Measurements from ENCODE around the gene TICAM1.
"Not testable (repeated sequence)": the region's sequence is repeated elsewhere in the genome, so short reads cannot be mapped to it uniquely, and the experiment has no call there.

The TICAM1 gene

DNA sequence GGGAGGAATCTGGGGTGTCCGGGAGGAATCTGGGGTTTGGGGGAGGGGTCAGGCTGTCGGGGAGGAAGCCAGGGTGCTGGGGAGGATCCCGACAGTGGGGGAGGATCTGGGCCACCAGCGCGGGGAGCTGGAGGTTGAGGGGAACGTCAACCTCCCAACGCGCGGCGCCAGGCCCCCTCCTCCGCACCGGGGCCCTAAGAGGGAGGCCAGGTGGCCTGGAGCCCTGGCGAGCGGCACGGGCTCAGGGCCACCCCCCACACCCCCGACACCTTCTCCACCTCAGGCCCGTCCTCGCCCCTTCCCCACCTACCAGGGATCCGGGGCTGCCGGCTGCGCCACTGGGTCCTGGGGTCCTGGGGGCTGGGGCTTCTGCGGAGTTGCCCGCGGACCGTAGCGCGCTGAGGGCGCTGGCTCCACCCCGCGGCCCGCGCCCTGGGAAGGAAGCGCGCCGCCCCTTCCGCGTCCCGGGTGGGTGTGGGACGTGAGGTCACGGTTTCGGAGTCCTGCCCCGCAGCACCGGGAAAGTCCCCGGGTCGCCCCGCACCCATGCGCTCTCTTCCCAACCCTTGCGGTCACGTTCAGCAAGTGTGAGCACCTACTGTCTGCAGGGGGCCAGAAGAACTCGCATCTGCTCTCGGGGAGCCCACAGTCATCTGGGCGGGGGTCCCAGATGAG lies at the start of gene TICAM1:
TICAM1 (minus strand) TSS at position 409 of the 675 bp plus-strand sequence. CDS start 13,335 bp downstream, outside the sequence.
- peak in 1 of 2 donors; percentile 28 for DNase-seq

DNA sequence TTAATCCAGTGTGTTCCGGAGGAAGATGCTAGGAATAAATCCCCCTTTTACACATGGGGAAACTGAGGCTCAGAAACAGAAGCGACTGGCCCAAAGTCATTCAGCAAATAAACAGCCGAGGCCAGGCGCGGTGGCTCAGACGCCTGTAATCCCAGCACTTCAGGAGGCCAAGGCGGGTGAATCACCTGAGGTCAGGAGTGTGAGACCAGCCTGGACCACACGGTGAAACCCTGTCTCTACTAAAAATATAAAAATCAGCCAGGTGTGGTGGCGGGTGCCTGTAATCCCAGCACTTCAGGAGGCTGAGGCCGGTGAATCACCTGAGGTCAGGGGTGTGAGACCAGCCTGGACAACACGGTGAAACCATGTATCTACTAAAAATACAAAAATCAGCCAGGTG lies 47.5 kb upstream of the TICAM1 start:
- DNase-seq = no peak

DNA sequence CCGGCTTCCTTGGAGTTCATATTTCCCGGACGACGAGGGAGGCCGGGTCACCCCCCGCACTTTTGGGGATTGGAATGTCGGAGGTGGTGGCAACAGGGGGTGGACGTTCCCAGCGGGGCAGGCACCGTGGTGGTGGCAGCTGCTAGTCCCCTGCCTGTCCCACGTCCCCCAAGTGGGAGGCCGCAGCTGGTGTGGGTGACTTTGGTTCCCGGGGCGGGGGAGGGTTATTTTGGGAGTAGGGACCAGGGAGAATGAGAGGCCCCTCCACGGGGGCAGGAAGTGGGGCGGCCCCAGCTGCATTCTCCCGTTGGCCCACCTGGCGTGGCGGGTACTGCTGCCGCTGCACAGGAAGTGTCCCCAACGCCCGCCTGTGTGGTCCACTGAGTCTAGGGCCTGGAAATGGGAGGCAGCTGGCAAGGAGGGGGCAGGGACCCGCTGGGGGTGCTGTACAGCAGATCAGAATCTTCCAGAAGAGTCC lies 47.0 kb upstream of the TICAM1 start:
- DNase-seq = peak in 1 of 2 donors; percentile 61

DNA sequence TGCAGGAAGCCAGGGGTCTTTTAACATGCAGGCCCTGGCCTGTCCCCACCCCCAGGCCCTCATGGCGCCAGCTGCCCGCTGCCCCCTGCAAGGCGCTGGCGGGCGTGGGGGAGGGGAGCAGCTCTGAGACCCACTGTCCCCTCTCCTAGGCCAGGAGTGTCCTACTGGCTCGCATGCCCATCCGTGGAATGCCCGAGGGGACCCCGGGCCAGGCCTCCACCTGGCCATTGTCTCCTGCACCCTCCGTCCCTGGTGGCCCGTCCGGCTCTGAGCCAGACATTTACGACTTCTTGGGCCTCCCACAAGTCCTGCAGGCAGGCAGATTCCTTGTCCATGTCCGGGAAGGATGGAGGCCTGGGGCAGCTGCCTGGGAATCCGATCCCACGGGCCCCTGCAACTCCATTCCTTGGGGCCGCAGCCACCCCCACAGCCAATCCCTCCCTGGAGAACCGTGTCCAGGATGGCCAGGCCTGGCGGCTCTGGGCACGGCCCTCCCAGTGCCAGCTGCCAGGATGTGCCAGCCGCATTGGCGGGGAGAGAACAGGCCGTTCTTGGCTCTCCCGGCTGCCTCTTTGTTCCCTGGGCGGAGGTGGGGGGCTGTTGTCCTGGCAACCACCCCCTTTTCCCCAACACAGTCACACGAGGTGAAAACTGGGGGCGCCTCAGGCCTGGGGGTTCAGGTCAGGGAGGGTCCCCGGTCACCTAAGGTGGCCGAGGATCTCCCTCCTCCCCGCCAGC lies 46.4 kb upstream of the TICAM1 start:
- DNase-seq = peak; percentile 86 to 91

DNA sequence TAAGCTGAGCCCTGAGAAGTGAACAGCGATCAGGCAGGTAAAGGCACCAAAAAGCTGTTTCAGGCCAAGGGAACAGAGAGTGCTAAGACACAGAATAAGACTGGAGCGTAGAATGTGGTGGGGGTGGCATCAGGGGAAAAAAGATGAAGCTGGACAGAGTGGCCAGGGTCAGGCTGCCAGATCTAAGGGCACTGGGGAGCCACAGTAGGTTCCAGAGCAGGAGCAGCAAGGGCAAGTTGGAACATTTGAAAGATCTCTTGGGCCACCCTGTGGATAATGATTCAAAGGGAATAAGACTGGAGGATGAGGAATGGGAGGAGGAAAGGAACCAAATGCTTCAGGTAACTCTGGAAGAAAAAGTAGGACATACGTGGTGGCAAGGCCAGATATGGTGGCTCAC lies 42.4 kb upstream of the TICAM1 start:
- no peak for DNase-seq

DNA sequence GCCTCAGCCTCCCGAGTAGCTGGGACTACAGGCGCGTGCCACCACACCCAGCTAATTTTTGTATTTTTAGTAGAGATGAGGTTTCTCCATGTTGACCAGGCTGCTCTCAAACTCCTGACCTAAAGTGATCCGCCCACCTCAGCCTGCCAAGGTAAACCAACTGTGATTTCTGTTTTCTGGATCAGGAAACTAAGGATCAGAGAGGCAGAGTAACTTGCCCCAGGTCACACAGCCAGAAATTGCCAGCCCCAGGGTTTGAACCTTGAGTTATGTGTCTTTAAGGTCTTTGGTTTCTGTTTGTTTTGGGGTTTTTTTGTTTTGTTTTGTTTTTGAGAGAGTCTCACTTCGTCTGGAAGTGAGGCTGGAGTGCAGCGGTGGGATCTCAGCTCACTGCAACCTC lies 40.2 kb upstream of the TICAM1 start:
- DNase-seq = no peak

DNA sequence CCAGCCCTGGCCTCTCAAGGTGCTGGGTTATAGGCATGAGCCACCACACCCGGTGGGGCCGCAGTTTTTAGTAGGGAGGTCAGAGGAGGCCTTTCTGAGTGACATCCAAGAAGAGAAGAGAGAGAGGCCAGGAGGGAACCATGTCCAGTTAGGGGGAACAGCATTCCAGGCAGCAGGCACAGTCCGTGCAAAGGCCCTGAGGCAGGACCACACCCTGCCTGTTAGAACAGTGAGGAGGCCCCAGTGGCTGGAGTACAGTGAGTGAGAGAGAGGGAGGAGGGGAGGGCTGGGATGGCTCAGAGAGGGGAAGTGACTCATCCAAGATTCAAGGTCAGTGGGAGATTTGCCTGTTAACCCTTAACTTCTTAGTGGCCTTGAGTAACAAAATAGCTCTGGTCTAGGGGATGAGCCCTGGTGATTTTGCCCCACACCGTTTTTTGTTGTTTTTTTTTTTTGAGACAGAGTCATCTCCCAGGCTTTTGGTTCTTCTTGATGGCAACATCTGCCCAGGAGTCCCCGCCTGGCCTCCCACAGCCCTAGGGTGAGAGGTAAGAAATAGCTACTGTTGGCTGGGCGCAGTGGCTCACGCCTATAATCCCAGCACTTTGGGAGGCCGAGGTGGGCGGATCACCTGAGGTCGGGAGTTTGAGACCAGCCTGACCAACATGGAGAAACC lies 38.7 kb upstream of the TICAM1 start:
- no peak for DNase-seq

DNA sequence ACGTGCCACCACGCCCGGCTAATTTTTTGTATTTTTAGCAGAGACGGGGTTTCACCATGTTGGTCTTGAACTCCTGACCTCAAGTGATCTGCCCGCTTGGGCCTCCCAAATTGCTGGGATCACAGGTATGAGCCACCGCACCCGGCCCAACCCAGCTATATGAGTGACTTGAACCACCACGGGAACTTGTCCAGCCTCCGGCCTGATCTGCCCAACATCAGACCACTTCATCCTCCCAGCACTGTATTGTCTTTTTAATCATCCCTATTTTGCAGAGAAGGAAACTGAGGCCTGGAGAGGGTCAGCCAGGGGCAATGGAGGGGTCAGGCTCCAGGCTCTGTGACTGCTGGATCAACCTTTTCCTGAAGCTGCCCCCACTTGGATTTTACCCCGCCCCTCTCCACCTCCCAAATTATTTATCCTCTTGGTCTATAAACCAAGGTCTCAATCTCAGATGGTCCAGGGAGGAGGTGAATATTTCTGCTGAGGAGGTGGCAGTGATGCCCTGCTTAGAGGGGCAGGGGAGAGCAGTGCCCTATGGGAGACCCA lies 36.8 kb upstream of the TICAM1 start:
- DNase-seq = no peak

DNA sequence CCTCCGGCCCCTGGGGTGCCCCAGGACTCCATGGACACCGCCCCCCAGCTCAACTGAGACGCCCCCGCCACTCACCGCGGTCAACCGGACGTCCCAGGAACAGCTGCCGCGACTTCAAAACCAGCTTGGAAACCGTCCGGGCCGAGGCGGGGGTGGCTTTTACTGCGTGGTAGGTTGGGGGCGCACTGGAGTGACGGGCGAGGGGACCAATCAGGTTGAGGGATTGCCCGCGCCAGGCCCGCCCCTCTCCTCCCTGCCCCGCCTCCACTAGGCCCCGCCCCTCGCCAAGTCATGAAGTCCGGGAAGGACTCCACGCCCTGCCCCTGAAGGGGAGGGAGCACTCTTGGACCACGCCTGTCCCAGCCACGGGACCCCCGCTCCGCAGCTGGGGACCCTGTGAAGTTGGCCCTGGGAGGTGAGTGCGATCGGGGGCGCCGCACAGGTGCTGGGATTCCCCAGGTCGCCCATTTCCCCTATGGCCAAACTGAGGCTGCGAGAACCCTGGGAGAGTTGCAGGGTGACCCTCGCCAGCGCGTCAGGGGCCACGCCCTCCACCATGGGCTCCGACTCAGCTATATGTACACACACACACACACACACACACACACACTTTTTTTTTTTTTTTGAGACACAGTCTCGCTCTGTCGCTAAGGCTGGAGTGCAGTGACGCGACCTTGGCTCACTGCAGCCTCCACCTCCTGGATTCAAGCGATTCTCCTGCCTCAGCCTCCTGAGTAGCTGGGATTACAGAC lies 36.2 kb upstream of the TICAM1 start, which contains the start of gene PLIN3:
PLIN3 (minus strand) TSS at position 134 of the 752 bp plus-strand sequence. CDS start 6,273 bp downstream, outside the sequence.
- peak; percentile 74 to 90 for DNase-seq

DNA sequence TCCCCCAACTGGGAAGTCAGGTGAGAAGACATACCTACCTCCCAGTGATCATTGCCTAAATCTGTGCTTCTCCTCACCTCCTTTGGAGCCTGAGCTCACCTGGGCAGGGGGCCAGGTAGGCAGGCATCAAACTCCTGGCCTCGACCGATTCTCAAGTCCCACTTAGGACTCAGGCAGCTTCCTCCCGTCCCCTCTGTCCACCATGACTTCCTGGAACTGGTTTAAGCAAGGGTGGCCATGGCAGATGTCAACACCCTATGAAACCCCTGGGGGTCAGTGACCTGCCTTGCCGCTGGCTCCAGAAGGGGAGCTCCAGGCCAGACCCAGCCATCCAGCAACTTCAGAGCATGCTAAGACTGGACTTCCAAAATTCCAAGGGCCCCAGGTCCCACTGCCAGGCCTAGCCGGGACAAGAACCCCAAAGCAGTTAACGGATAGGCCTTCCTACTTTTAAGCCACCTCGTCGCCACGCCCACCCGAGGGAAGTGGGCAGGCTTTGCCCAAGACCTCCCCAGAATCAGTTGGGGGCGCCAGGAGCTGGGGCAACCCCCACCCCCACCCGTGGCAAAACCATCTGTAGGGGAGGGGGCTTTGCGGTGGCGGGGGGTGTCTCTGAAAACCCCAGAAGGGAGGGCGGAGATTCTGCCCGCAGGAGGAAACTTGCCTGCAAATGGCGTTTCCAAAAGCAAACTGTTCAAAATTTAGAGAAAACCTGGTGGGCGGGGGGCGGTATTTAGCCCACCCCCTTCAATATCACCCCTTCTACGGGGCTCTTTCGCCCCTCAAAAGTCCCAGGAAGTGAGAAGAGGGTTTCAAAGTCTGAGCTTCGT lies 35.3 kb upstream of the TICAM1 start:
- no peak for DNase-seq

DNA sequence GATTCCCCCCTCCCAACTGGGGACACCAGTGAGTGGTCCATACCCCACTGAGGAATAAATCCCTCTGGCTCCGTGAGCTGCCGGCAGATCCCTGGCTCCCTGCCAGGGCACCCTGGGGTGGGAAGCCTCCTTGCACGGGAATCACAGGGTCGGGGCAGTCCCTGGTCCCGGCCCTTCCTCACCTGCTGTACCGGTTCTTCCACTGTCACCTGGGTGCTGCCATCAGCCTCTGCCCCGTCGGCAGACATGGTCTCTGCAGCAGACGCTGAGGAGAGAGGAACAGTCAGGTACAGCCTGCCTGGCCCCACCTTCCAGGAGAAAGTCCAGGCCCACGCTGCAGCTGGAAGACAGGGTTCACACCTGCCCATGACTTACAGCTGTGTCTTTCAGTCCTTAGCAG lies 29.6 kb upstream of the TICAM1 start:
- DNase-seq = no peak

DNA sequence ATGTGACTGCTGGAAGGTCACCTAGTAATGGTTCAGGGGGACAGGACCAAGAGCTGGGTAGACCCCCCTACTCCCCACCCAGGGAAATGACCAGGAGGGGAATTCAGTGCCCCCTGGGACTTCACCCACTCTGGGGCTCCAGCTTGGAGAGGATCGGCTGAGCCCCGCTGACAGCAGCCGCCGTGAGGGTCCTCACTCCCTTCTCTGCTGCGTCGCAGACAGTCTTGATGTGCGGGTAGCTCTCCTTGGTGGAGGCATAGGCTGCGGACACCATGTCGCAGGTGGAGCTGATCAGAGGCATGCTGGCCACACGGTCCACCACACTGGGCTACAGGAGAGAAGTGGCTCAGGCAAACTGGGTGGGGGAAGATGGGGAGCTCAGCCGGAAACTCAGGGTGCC lies 28.2 kb upstream of the TICAM1 start:
- no peak for DNase-seq

DNA sequence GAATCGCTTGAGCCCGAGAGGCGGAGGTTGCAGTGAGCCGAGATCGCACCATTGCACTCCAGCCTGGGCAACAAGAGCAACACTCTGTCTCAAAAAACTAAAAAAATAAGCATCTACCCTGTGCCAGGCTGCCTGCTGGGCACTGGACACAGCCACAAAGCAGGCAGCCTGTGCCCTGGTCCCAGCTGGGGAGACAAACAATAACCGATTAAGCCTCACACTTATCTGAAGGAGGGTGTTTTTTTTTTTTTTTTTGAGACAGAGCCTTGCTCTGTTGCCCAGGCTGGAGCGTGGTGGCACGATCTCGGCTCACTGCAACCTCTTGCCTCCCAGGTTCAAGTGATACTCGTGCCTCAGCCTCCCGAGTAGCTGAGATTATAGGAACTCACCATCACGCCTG lies 25.0 kb upstream of the TICAM1 start:
- DNase-seq = peak; percentile 14 to 21

DNA sequence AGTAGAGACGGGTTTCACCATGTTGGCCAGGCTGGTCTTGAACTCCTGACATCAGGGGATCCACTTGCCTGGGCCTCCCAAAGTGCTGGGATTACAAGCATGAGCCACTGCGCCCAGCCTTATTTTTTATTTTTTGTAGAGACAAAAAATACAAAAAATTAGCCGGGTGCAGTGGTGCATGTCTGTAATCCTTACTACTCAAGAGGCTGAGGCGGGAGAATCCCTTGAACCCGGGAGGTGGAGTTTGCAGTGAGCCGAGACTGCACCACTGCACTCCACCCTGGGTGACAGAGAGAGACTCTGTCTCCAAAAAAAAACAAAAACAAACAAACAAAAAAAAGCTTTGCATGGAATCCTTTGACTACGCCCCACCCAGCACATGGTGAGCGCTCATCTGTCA lies 22.0 kb upstream of the TICAM1 start:
- not testable (repeated sequence) for DNase-seq

DNA sequence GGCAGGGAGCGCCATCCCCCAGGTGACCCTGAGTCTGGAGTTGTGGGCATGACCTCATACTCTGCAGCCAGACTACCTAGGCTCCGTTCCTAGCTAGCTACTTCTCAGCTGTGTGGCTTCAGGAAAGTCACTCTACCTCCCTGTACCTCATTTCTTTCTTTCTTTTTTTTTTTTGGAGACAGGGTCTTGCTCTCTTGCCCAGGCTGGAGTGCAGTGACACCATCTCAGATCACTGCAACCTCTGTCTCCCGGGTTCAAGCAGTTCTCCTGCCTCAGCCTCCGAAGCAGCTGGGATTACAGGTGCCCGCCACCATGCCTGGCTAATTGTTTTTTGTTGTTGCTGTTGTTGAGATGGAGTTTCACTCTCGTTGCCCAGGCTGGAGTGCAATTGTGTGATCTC lies 21.0 kb upstream of the TICAM1 start:
- no peak for DNase-seq

DNA sequence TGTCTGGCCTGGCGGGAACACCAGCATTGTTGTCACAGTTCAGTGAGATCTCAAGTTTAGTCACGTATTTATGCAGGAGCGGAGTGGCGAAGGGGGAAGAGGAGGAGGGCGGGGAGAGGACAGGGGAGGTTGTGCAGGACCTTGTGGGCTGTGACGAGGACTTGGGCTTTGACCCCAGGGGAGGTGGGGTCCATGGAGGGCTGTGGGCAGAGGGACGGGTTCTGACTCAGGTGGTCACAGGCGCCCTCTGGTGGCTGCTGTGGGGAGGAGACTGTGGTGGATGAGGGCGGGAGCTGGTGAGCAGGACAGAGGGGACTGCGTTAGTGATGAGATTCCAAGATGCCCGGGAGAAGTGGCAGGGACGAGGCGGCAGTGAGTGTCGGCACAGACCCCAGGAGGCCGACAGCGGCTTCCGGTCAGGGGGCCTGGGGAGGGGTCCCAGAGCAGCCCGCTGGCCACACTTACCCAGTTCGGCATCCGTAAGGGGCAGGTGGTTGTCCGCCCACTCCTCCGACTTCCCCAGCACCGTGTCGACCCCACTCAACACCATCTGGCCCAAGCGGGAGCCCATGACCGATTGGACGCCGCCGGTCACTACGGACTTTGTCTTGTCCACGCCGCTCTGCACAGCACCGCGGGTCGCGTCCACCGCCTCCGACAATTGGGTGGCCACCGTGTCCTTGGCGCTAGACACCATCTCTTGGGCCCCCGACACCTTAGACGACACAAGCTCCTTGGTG lies 20.2 kb upstream of the TICAM1 start:
- DNase-seq = peak; percentile 14 to 64

DNA sequence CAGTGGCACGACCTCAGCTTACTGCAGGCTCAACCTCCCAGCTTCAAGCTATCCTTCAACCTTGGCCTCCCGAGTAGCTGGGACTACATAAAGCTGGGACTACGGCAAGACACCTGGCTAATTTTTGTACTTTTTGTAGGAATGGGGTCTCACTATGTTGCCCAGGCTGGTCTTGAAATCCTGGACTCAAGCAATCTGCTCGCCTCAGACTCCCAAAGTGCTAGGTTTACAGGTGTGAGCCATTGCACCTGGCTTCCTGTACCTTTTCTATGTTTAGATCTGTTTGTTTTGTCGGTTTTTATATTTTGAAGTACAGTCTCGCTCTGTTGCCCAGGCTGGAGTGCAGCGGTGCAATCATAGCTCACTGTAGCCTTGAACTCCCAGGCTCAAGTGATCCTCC lies 17.5 kb upstream of the TICAM1 start:
- no peak for DNase-seq

DNA sequence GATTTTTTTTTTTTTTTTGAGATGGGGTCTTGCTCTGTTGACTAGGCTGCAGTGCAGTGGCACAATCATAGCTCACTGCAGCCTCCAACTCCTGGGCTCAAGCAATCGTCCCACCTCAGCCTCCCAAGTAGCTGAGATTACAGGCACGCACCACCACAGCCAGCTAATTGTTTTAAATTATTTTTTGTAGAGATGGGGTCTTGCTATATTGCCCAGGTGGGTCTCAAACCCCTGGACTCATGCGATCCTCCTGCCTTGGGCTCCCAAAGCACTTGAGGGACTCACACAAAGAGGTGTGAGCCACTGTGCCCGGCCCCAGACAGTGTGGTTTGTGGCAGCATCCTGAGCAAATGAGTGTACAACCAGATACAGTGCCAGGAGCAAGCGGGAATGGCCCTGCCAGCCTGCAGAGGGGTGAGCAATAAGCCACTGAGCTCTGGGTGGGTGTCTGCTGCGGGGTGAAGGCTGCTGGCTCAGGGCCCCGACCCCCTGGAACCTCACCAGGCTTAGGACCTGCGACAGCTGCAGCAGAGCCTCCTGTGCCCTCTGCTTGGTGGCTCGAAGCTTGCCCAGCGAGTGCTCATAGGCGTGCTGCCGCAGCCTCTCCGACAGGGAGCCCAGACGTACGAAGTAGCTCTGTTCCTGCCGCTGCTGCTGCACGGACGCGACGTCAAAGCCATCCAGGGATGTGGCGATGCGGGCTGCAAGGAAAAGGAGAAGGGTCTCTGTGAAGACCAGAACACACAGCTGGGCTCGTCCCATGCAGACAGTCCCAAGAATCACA lies 15.9 kb upstream of the TICAM1 start:
- DNase-seq = no peak

DNA sequence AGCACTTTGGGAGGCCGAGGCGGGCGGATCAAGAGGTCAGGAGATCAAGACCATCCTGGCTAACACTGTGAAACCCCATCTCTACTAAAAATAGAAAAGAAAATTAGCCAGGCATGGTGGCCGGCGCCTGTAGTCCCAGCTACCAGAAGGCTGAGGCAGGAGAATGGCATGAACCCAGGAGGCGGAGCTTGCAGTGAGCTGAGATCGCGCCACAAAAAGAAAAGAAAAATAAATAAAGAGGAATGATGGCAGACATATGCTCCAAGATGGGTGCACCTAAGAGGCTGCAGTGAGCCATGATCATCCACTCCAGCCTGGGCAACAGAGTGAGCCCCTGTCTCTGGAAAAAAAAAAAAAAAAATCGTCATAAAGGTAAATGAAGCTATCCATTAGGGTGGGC lies 14.5 kb upstream of the TICAM1 start:
- DNase-seq = not testable (repeated sequence)
